Loucy (cell line): Measurements from ENCODE around the gene PRF1.

Experiments used
- EZH2phosphoT487 ChIP-seq: fragments of 200-600 bp; IDR thresholded peaks from 2 replicates; pipeline ENCODE4 v1.6.1; 2018; ENCODE audit warnings: antibody characterized with exemption, mild to moderate bottlenecking, moderate library complexity, borderline replicate concordance
- TF ChIP-seq, protein P1 (sequence below): fragments of 200-600 bp; sonication (generic); conservative IDR thresholded peaks from 2 replicates; pipeline ENCODE4 v1.5.1; 2014; ENCODE audit warnings: mild to moderate bottlenecking, antibody characterized with exemption, low read length

DNA sequence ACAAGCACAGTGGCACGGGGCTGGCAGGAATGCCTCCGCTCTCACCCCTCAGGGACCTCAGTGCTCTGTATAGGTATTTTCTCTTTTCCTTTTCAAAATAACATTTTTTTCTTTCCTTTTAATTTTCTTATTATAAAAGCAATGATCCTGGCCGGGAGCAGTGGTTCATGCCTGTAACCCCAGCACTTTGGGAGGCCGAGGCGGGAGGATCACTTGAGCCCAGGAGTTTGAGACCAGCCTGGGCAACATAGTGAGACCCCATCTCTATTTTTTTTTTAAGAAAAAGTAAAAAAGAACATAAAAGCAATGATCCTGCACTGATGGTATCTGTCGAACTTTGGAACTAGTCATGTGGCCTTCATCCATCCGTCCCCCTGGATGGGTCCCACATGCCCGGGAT lies 3.2 kb downstream of the PRF1 start:
- TF ChIP-seq, protein P1, sequence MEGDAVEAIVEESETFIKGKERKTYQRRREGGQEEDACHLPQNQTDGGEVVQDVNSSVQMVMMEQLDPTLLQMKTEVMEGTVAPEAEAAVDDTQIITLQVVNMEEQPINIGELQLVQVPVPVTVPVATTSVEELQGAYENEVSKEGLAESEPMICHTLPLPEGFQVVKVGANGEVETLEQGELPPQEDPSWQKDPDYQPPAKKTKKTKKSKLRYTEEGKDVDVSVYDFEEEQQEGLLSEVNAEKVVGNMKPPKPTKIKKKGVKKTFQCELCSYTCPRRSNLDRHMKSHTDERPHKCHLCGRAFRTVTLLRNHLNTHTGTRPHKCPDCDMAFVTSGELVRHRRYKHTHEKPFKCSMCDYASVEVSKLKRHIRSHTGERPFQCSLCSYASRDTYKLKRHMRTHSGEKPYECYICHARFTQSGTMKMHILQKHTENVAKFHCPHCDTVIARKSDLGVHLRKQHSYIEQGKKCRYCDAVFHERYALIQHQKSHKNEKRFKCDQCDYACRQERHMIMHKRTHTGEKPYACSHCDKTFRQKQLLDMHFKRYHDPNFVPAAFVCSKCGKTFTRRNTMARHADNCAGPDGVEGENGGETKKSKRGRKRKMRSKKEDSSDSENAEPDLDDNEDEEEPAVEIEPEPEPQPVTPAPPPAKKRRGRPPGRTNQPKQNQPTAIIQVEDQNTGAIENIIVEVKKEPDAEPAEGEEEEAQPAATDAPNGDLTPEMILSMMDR, result no peak
- no peak for TF ChIP-seq EZH2phosphoT487
